MCF 10A (cell line): ENCODE data around the gene PDE6G. TPM values are rescaled to one million over a fixed set of nuclear protein-coding genes. Genes with fewer than 3 reads are reported as not detected.

ENCODE experiments used
- BruUV-seq: library from RNA; stranded (reverse); fragments of 400-500 nt; replicated peaks from 2 replicates; lab custom pipeline; 2021; lab: Mats Ljungman, UMichigan
- CTCF ChIA-PET: fragments of 300-600 bp; sonication (Branson Sonifier 250); formaldehyde crosslinking; extraction: SDS; loops from one replicate; lab custom pipeline; 2021; ENCODE audit warnings: antibody characterized with exemption, inconsistent platforms; lab: Yijun Ruan, JAX
- POLR2A ChIA-PET: fragments of 300-600, 350-650 bp; sonication (Branson Sonifier 250); formaldehyde crosslinking; extraction: SDS; loops from one replicate; lab custom pipeline; 2020; ENCODE audit warnings: antibody characterized with exemption, inconsistent platforms; lab: Yijun Ruan, JAX
- DNase-seq: peaks from one replicate; pipeline ENCODE4 v3.0.0-alpha.2; 2018; ENCODE audit not compliant: unreplicated experiment
- H3K27ac Mint-ChIP-seq: one replicate; pipeline ENCODE4 v1.8.0; 2022; ENCODE audit warnings: mild to moderate bottlenecking, low read depth, mixed read lengths; ENCODE audit not compliant: unreplicated experiment
- H3K27me3 Mint-ChIP-seq: one replicate; pipeline ENCODE4 v1.8.0; 2022; ENCODE audit warnings: mixed read lengths; ENCODE audit not compliant: insufficient read depth, unreplicated experiment
- H3K36me3 Mint-ChIP-seq: one replicate; pipeline ENCODE4 v1.8.0; 2022; ENCODE audit warnings: mild to moderate bottlenecking, moderate library complexity, mixed read lengths; ENCODE audit not compliant: insufficient read depth, unreplicated experiment
- H3K4me1 Mint-ChIP-seq: one replicate; pipeline ENCODE4 v1.8.0; 2022; ENCODE audit warnings: mixed read lengths; ENCODE audit not compliant: insufficient read depth, unreplicated experiment
- H3K4me3 Mint-ChIP-seq: one replicate; pipeline ENCODE4 v1.8.0; 2022; ENCODE audit warnings: mild to moderate bottlenecking, moderate library complexity, mixed read lengths; ENCODE audit not compliant: unreplicated experiment
- H3K9me3 Mint-ChIP-seq: one replicate; pipeline ENCODE4 v1.8.0; 2022; ENCODE audit warnings: mixed read lengths; ENCODE audit not compliant: unreplicated experiment
- intact Hi-C: fragments of 100-400 bp; cut with micrococcal nuclease; formaldehyde crosslinking; loops from 2 replicates; pipeline ENCODE4 v1.14.1; 2022
- total RNA-seq: library from RNA; stranded (reverse); gene quantifications from 2 replicates; pipeline ENCODE4 v1.2.3, GENCODE V29; 2022
- TF ChIP-seq, protein P1 (sequence below): fragments of 200-600 bp; IDR thresholded peaks from one replicate; pipeline ENCODE4 v1.8.0; 2022; ENCODE audit warnings: antibody characterized with exemption, mild to moderate bottlenecking; ENCODE audit not compliant: unreplicated experiment

PDE6G gene
- total RNA-seq, 1 experiment from 2014 or later = not detected

DNA sequence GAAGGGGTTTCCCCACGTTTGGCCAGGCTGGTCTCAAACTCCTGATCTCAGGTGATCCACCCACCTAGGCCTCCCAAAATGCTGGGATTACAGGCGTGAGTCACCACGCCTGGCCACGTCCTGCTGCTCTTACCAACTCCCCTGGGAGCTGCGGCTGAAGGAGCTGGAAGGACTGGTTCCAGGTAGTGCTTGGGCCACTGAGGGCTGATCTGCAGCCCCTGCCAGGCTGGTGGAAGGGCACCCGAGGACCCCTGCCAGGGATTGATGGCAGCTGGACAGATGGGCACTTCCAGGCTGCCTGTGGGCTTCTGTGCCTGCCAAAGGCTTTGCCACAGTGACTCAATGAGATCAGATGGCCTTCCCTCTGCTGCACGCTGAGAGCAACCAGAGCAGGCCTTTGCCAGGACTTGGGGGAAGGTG, 7.7 kb upstream of the PDE6G start:
- Mint-ChIP-seq H3K4me1 (peaks cover 15% of the 10 kb centered on the region), H3K9me3 (no peaks in the 10 kb centered on the region), H3K4me3 (no peak overlapping the region), H3K27me3 (no peaks in the 10 kb centered on the region), H3K27ac (no peak overlapping the region), H3K36me3 (peaks cover 26% of the 10 kb centered on the region)
- BruUV-seq = no TSS peak
- ChIA-PET CTCF (no interaction called here), POLR2A (interaction anchor here (0.6 to 8.0 kb wide), 6 partner anchors 9 to 39 kb away, joined by 3 to 101 read pairs (median 12); partner anchors contain the start of genes ARL16, HGS, MRPL12 and NPLOC4)
- TF ChIP-seq, protein P1, sequence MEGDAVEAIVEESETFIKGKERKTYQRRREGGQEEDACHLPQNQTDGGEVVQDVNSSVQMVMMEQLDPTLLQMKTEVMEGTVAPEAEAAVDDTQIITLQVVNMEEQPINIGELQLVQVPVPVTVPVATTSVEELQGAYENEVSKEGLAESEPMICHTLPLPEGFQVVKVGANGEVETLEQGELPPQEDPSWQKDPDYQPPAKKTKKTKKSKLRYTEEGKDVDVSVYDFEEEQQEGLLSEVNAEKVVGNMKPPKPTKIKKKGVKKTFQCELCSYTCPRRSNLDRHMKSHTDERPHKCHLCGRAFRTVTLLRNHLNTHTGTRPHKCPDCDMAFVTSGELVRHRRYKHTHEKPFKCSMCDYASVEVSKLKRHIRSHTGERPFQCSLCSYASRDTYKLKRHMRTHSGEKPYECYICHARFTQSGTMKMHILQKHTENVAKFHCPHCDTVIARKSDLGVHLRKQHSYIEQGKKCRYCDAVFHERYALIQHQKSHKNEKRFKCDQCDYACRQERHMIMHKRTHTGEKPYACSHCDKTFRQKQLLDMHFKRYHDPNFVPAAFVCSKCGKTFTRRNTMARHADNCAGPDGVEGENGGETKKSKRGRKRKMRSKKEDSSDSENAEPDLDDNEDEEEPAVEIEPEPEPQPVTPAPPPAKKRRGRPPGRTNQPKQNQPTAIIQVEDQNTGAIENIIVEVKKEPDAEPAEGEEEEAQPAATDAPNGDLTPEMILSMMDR = no peak
- intact Hi-C loops = no loop called here
- DNase-seq = no peak

DNA sequence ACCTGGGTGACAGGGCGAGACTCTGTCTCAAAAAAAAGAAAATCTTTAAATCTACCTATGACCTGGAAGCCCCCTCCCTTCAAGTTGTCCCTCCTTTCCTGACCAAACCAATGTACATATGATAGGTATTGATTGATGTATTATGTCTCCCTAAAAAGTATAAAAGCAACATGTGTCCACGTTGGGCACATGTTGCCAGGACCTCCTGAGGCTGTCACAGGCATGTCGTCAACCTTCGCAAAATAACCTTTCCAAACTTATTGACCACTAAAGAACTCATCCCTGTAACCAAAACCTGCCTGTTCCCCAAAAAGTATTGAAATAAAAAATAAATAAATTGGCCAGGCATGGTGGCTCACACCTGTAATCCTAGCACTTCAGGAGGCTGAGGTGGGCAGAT, 5.7 kb upstream of the PDE6G start:
- Mint-ChIP-seq H3K4me1 (peaks cover 6% of the 10 kb centered on the region), H3K27me3 (no peaks in the 10 kb centered on the region), H3K4me3 (no peak overlapping the region), H3K9me3 (no peaks in the 10 kb centered on the region), H3K36me3 (peaks cover 19% of the 10 kb centered on the region), H3K27ac (no peak overlapping the region)
- ChIA-PET CTCF (no interaction called here), POLR2A (interaction anchor here (8.0 kb wide), 1 partner anchor 21 kb away, joined by 101 read pairs; the partner anchor contains the start of genes ARL16 and HGS)
- TF ChIP-seq, protein P1 = no peak
- no peak for DNase-seq
- intact Hi-C loops = no loop called here
- no TSS peak for BruUV-seq

DNA sequence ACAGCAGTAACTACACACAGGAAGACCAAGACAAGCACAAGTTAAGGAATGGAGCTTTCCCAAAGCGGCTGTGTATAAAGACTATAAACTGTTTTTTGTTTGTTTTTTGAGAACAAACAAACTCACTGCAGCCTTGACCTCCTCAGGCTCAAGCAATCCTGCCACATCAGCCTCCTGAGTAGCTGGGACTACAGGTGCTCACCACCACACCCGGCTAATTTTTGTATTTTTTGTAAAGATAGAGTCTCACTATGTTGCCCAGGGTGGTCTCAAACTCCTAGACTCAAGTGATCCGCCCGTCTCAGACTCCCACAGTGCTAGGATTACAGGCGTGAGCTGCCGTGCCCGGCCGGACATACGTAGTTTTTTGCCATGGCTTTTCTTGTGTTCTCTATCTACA, 4.1 kb upstream of the PDE6G start:
- no peak overlapping the region for H3K4me3 Mint-ChIP-seq
- DNase-seq = no peak
- H3K27ac Mint-ChIP-seq = no peak overlapping the region
- BruUV-seq = no TSS peak
- intact Hi-C loops = no loop called here
- no peaks in the 10 kb centered on the region for H3K27me3 Mint-ChIP-seq
- ChIA-PET POLR2A (interaction anchor here (0.6 to 0.7 kb wide), 2 partner anchors 13 to 18 kb away, joined by 3 read pairs; no protein-coding TSS in a partner anchor), CTCF (interaction anchor here (0.5 to 1.0 kb wide), 2 partner anchors 18 to 24 kb away, joined by 3 read pairs; no protein-coding TSS in a partner anchor)
- H3K36me3 Mint-ChIP-seq = peaks cover 15% of the 10 kb centered on the region
- H3K4me1 Mint-ChIP-seq = no peaks in the 10 kb centered on the region
- no peaks in the 10 kb centered on the region for H3K9me3 Mint-ChIP-seq
- TF ChIP-seq, protein P1 = no peak

DNA sequence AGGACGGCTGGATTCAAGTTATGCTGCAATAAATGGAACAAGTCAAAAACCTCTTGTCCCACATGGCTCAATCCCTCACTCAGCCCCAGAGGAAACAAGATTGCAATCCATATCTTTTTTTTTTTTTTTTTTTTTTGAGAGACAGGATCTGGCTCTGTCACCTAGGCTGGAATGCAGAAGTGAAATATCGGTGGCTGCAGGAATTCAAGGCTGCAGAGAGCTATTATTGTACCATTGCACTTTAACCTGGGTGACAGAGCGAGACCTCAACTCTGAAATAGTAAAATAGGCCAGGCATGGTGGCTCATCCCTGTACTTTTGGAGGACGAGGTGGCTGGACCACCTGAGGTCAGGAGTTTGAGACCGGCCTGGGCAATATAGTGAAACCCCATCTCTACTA, 2.7 kb upstream of the PDE6G start:
- H3K4me3 Mint-ChIP-seq = no peak overlapping the region
- H3K36me3 Mint-ChIP-seq = peaks cover 3% of the 10 kb centered on the region
- H3K27ac Mint-ChIP-seq = no peak overlapping the region
- TF ChIP-seq, protein P1 = no peak
- intact Hi-C loops = no loop called here
- ChIA-PET POLR2A (no interaction called here), CTCF (interaction anchor here (0.6 kb wide), 1 partner anchor 46 kb away, joined by 3 read pairs; no protein-coding TSS in a partner anchor)
- BruUV-seq = no TSS peak
- no peak for DNase-seq
- no peaks in the 10 kb centered on the region for H3K9me3 Mint-ChIP-seq
- H3K4me1 Mint-ChIP-seq = no peaks in the 10 kb centered on the region
- H3K27me3 Mint-ChIP-seq = no peaks in the 10 kb centered on the region
